Suprapubic skin (tissue), 4 donors: ENCODE results near the gene DNAJC5. TPM values are rescaled to one million over a fixed set of nuclear protein-coding genes. Genes with fewer than 3 reads are reported as not detected.
"Not testable (repeated sequence)": the region's sequence is repeated elsewhere in the genome, so short reads cannot be mapped to it uniquely, and the experiment has no call there.

Experiments used
- DNase-seq, 2 donors: peaks; one replicate each; pipeline ENCODE4 v3.0.0-alpha.2; 2019; ENCODE audit warnings: low spot score in 2 of 2
- H3K27ac ChIP-seq: fragments of 200-600 bp; sonication (generic); one replicate; pipeline ENCODE4 v1.5.1; 2019
- H3K27me3 ChIP-seq: fragments of 200-600 bp; sonication (generic); one replicate; pipeline ENCODE4 v1.5.1; 2019
- H3K36me3 ChIP-seq: fragments of 200-600 bp; sonication (generic); one replicate; pipeline ENCODE4 v1.5.1; 2019
- H3K4me1 ChIP-seq: fragments of 200-600 bp; sonication (generic); one replicate; pipeline ENCODE4 v1.5.1; 2019
- H3K4me3 ChIP-seq: fragments of 200-600 bp; sonication (generic); one replicate; pipeline ENCODE4 v1.5.1; 2019; ENCODE audit warnings: mild to moderate bottlenecking
- H3K9me3 ChIP-seq: fragments of 200-600 bp; sonication (generic); one replicate; pipeline ENCODE4 v1.5.1; 2019
- CTCF ChIP-seq, 2 donors: fragments of 200-600 bp in 1 of 2; fragments of 450-650 bp in 1 of 2; sonication (generic) in 1 of 2; IDR thresholded peaks; one replicate each; pipeline ENCODE4 v1.5.1; 2016 to 2019; ENCODE audit warnings: antibody characterized with exemption in 2 of 2, mild to moderate bottlenecking in 1 of 2, moderate library complexity in 1 of 2
- EP300 ChIP-seq: sonication (generic); formaldehyde crosslinking; IDR thresholded peaks from one replicate; pipeline ENCODE4 v1.6.1; 2017; ENCODE audit warnings: antibody characterized with exemption
- POLR2A ChIP-seq, 2 donors: fragments of 450-650 bp; IDR thresholded peaks; one replicate each; pipeline ENCODE4 v1.6.1; 2017; ENCODE audit warnings: antibody characterized with exemption in 2 of 2, mild to moderate bottlenecking in 2 of 2, moderate library complexity in 2 of 2
- POLR2AphosphoS5 ChIP-seq, 3 donors: sonication (generic); formaldehyde crosslinking; IDR thresholded peaks; one replicate each; pipeline ENCODE4 v1.6.1; 2017; ENCODE audit warnings: antibody characterized with exemption in 3 of 3
- WGBS: methylation state at CpG from one replicate; pipeline ENCODE4 v1.1.5; 2018; 5-methylcytosine and 5-hydroxymethylcytosine counted together
- total RNA-seq, 4 donors: library from RNA; depleted of rRNA; stranded (reverse); fragments of >200 nt; gene quantifications; one replicate each; pipeline ENCODE4 v1.1.0, GENCODE V29; 2016

DNAJC5 gene
- total RNA-seq, 4 donors from 2014 or later: 36.4 to 62.0 (median 53.7) TPM

GRCh38 chr20:63878899-63879663, 15.8 kb upstream of the DNAJC5 start:
- H3K4me1 ChIP-seq: no peaks in the 10 kb centered on the region
- no peaks in the 10 kb centered on the region for H3K27me3 ChIP-seq
- H3K4me3 ChIP-seq: no peak overlapping the region
- no peak overlapping the region for H3K27ac ChIP-seq
- TF ChIP-seq EP300 (no peak), CTCF (IDR thresholded peaks at IDR 0.05) (no peak), POLR2AphosphoS5 (IDR thresholded peaks at IDR 0.05) (no peak), POLR2A (IDR thresholded peaks at IDR 0.05) (no peak)
- WGBS: 97% methylated on average over 11 of the region's 14 CpGs
- no peaks in the 10 kb centered on the region for H3K9me3 ChIP-seq
- H3K36me3 ChIP-seq: peaks cover 91% of the 10 kb centered on the region
- DNase-seq: no peak

GRCh38 chr20:63880901-63881300, 14.0 kb upstream of the DNAJC5 start:
- H3K27me3 ChIP-seq, H3K27ac ChIP-seq, H3K9me3 ChIP-seq, DNase-seq, H3K4me3 ChIP-seq: not testable (repeated sequence)
- Histone ChIP-seq H3K4me1 (peaks cover 11% of the 10 kb centered on the region), H3K36me3 (peaks cover 88% of the 10 kb centered on the region)
- WGBS: 91% methylated on average over 13 of the region's 13 CpGs

GRCh38 chr20:63881451-63882226, 13.3 kb upstream of the DNAJC5 start:
- no peak for DNase-seq
- Histone ChIP-seq H3K27ac (no peak overlapping the region), H3K4me1 (peaks cover 13% of the 10 kb centered on the region), H3K36me3 (peaks cover 86% of the 10 kb centered on the region), H3K27me3 (no peaks in the 10 kb centered on the region), H3K4me3 (no peak overlapping the region), H3K9me3 (no peaks in the 10 kb centered on the region)
- TF ChIP-seq POLR2A (IDR thresholded peaks at IDR 0.05) (no peak), CTCF (IDR thresholded peaks at IDR 0.05) (no peak), POLR2AphosphoS5 (IDR thresholded peaks at IDR 0.05) (no peak), EP300 (no peak)
- 76% methylated on average over 11 of the region's 19 CpGs for WGBS

DNA sequence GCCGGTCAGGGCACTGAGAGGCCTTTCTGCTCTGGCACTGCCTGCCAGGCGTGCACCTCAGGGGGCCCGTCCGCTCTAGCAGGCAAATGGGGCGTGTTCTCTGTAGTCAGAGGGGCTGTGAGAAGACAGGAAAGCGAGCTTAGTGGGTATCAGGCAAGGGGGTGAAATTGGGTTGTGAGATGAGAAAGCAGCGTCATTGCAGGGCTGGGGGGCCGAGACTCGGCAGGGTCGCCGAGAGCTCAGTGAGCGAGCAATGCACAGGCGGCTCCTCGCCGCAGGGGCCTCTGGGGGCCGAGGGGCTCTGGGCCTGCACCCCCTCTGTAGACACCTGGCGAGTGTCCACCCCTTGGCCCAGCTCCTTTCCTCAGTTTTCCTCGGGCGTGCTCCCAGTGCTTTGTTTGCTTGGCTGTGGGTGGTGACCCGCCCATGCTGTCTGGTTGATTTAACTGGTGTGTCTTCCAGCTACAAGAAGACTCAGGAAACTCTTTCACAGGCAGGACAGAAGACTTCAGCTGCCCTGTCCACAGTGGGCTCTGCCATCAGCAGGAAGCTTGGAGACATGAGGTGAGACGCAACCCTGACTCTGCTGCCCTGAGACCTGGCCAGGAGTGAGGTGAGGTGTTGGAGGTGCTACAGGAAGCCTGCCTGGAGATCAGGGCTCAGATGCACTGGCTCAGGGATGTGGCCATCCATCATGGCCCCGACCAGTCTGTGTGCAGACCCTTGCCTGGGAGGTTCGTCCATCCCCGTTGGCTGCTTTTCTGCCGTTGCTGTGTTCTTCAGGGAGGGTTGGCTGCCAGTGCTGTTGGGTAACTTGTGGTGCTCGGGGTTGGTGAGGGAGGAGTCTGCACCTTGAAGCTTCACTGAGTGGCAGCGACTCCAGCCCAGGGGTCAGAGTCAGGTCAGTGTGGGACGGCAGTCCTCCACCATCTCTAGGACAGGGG, 12.4 kb upstream of the DNAJC5 start:
- Histone ChIP-seq H3K4me1 (peaks cover 13% of the 10 kb centered on the region), H3K4me3 (no peak overlapping the region)

More for the DNA sequence above, 12.4 kb upstream of the DNAJC5 start:
- Histone ChIP-seq H3K36me3 (peaks cover 86% of the 10 kb centered on the region), H3K27me3 (no peaks in the 10 kb centered on the region), H3K9me3 (no peaks in the 10 kb centered on the region), H3K27ac (no peak overlapping the region)
- no peak for DNase-seq
- TF ChIP-seq POLR2A (IDR thresholded peaks at IDR 0.05) (no peak), POLR2AphosphoS5 (IDR thresholded peaks at IDR 0.05) (no peak), CTCF (IDR thresholded peaks at IDR 0.05) (no peak), EP300 (no peak)
- 76% methylated on average over 18 of the region's 28 CpGs for WGBS
